Keratinocyte (primary cell): Measurements from ENCODE around the gene NKRF. TPM values are rescaled to one million over a fixed set of nuclear protein-coding genes. Genes with fewer than 3 reads are reported as not detected.

Experiments
- DNase-seq: peaks from one replicate; pipeline ENCODE4 v3.0.0-alpha.2; 2011; ENCODE audit warnings: low read depth, missing footprints, low spot score
- FAIRE-seq: peaks from 2 replicates; lab custom pipeline; 2011; peaks lifted over from hg19 to GRCh38; lab: Jason Lieb, UNC
- H2AFZ ChIP-seq: 2 replicates; pipeline ENCODE4 v1.6.0; 2012; ENCODE audit warnings: low read length, control low read depth, inconsistent platforms; ENCODE audit not compliant: control insufficient read depth
- H3K27ac ChIP-seq: 2 replicates; pipeline ENCODE4 v1.5.1; 2011; ENCODE audit warnings: low read length; ENCODE audit not compliant: control insufficient read depth, insufficient read depth
- H3K27me3 ChIP-seq: 3 replicates; pipeline ENCODE4 v1.6.0; 2011; ENCODE audit warnings: low read length; ENCODE audit not compliant: control insufficient read depth, insufficient read depth; ENCODE audit errors: extremely low read depth
- H3K36me3 ChIP-seq, 2 experiments: 2 replicates in 1 of 2; 3 replicates in 1 of 2; pipeline ENCODE4 v1.5.1; 2011; ENCODE audit warnings: low read length in 2 of 2, mild to moderate bottlenecking in 1 of 2; ENCODE audit not compliant: control insufficient read depth in 2 of 2, insufficient read depth in 2 of 2; ENCODE audit errors: extremely low read depth in 1 of 2
- H3K4me1 ChIP-seq: 3 replicates; pipeline ENCODE4 v1.5.1; 2011; ENCODE audit warnings: low read length; ENCODE audit not compliant: control insufficient read depth, insufficient read depth; ENCODE audit errors: extremely low read depth
- H3K4me2 ChIP-seq: 3 replicates; pipeline ENCODE4 v1.6.0; 2011; ENCODE audit warnings: low read depth, low read length; ENCODE audit not compliant: control insufficient read depth, insufficient read depth; ENCODE audit errors: extremely low read depth
- H3K4me3 ChIP-seq, 3 experiments: fragments of 200-600 bp in 1 of 3; sonication (generic) in 1 of 3; 2 replicates in 2 of 3; 3 replicates in 1 of 3; pipeline ENCODE4 v1.5.1; 2011 to 2016; ENCODE audit warnings: low read length in 3 of 3, mild to moderate bottlenecking in 3 of 3, control low read depth in 2 of 3, inconsistent platforms in 1 of 3, low read depth in 1 of 3, mixed read lengths in 1 of 3, mixed run types in 1 of 3, moderate library complexity in 1 of 3; ENCODE audit not compliant: control insufficient read depth in 2 of 3, insufficient read depth in 2 of 3; ENCODE audit errors: extremely low read depth in 1 of 3
- H3K79me2 ChIP-seq: 2 replicates; pipeline ENCODE4 v1.6.0; 2012; ENCODE audit warnings: low read length; ENCODE audit not compliant: control insufficient read depth, insufficient read depth
- H3K9ac ChIP-seq: 3 replicates; pipeline ENCODE4 v1.6.0; 2011; ENCODE audit warnings: low read length; ENCODE audit not compliant: control insufficient read depth, insufficient read depth; ENCODE audit errors: extremely low read depth
- H3K9me1 ChIP-seq: 3 replicates; pipeline ENCODE4 v1.6.0; 2011; ENCODE audit warnings: low read length; ENCODE audit not compliant: control insufficient read depth, insufficient read depth; ENCODE audit errors: extremely low read depth
- H3K9me3 ChIP-seq: 2 replicates; pipeline ENCODE4 v1.5.1; 2012; ENCODE audit warnings: low read depth, low read length; ENCODE audit not compliant: control insufficient read depth
- H4K20me1 ChIP-seq: 3 replicates; pipeline ENCODE4 v1.6.0; 2011; ENCODE audit warnings: low read length; ENCODE audit not compliant: control insufficient read depth, insufficient read depth; ENCODE audit errors: extremely low read depth
- EZH2 ChIP-seq: IDR thresholded peaks from one replicate; pipeline ENCODE4 v1.6.1; 2012; ENCODE audit warnings: inconsistent platforms, mild to moderate bottlenecking, low read length, moderate library complexity
- dilution Hi-C: fragments of 300-500 bp; cut with MboI; formaldehyde crosslinking; loops from one replicate; pipeline ENCODE4 v1.7.0; 2020; ENCODE audit warnings: low sequenced_read_pairs; ENCODE audit not compliant: extremely low pct_ligation_motif_present
- polyA plus RNA-seq, 5 experiments: library from polyadenylated mRNA; depleted of rRNA in 3 of 5; stranded (reverse) in 3 of 5; stranded (forward) in 1 of 5; unstranded in 1 of 5; fragments of >200 nt; gene quantifications; 1 replicate in 1 of 5; 2 replicates in 3 of 5; 3 replicates in 1 of 5; pipeline versions ENCODE4 v1.2.1 to v1.2.3, GENCODE V29; 2011 to 2012; ENCODE audit warnings: missing spikeins in 2 of 5, low read depth in 1 of 5, low replicate concordance in 1 of 5
- TF ChIP-seq, protein P1 (sequence below), 3 experiments: IDR thresholded peaks in 1 of 3; conservative IDR thresholded peaks in 1 of 3; optimal IDR thresholded peaks in 1 of 3; 2 replicates in 2 of 3; 3 replicates in 1 of 3; pipeline versions ENCODE3 to v1.5.1; 2011; ENCODE audit warnings: low read length in 3 of 3, mild to moderate bottlenecking in 3 of 3, moderate library complexity in 2 of 3, control low read depth in 1 of 3, inconsistent platforms in 1 of 3; ENCODE audit not compliant: insufficient read depth in 2 of 3; ENCODE audit errors: extremely low read depth in 1 of 3

Gene NKRF
- polyA plus RNA-seq, 1 donor (not counting 4 experiments of a cell fraction or from before 2014, with no cell fraction given) = 11.0 TPM

DNA sequence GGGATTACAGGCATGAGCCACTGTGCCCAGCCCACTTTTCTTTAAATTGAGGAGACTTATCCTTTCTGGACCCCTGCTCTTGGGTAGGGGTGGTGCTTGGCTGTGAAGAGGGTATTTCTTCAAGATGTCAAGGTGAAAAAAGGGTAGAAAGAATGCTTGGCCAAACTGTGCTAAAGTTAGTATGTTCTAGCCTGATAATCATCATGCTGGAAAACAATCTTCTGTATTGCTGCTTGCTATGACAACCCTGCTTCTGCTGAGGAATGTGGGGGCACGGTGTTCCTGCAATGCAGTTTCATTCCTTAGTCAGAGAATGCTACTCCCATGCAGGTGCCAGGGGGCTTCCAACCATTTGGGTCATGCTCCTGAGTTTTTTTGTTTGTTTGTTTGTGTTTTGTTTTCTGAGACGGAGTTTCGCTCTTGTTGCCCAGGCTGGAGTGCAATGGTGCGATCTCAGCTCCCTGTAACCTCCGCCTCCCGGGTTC, 35.8 kb downstream of the NKRF start:
- H3K9ac ChIP-seq = no peak overlapping the region
- no peak overlapping the region for H2AFZ ChIP-seq
- H3K79me2 ChIP-seq = peaks cover 4% of the 10 kb centered on the region
- FAIRE-seq (no peak), DNase-seq (no peak)
- H3K36me3 ChIP-seq = no peaks in the 10 kb centered on the region
- no peaks in the 10 kb centered on the region for H3K9me3 ChIP-seq
- no peak overlapping the region for H3K4me2 ChIP-seq
- no peak overlapping the region for H3K27ac ChIP-seq
- no peaks in the 10 kb centered on the region for H3K27me3 ChIP-seq
- H3K9me1 ChIP-seq = no peaks in the 10 kb centered on the region
- TF ChIP-seq, protein P1, sequence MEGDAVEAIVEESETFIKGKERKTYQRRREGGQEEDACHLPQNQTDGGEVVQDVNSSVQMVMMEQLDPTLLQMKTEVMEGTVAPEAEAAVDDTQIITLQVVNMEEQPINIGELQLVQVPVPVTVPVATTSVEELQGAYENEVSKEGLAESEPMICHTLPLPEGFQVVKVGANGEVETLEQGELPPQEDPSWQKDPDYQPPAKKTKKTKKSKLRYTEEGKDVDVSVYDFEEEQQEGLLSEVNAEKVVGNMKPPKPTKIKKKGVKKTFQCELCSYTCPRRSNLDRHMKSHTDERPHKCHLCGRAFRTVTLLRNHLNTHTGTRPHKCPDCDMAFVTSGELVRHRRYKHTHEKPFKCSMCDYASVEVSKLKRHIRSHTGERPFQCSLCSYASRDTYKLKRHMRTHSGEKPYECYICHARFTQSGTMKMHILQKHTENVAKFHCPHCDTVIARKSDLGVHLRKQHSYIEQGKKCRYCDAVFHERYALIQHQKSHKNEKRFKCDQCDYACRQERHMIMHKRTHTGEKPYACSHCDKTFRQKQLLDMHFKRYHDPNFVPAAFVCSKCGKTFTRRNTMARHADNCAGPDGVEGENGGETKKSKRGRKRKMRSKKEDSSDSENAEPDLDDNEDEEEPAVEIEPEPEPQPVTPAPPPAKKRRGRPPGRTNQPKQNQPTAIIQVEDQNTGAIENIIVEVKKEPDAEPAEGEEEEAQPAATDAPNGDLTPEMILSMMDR (optimal IDR thresholded peaks at IDR 0.05 in 1 of 3, IDR thresholded peaks at IDR 0.05 in 1 of 3, conservative IDR thresholded peaks at IDR 0.05 in 1 of 3; ENCODE audit: extremely low read depth in 1 of 3, insufficient read depth in 2 of 3, low read length in 3 of 3) = no peak
- no peak for TF ChIP-seq EZH2
- H4K20me1 ChIP-seq = no peaks in the 10 kb centered on the region
- no peak overlapping the region for H3K4me3 ChIP-seq
- dilution Hi-C loops = no loop called here
- H3K4me1 ChIP-seq = peaks cover 7% of the 10 kb centered on the region

DNA sequence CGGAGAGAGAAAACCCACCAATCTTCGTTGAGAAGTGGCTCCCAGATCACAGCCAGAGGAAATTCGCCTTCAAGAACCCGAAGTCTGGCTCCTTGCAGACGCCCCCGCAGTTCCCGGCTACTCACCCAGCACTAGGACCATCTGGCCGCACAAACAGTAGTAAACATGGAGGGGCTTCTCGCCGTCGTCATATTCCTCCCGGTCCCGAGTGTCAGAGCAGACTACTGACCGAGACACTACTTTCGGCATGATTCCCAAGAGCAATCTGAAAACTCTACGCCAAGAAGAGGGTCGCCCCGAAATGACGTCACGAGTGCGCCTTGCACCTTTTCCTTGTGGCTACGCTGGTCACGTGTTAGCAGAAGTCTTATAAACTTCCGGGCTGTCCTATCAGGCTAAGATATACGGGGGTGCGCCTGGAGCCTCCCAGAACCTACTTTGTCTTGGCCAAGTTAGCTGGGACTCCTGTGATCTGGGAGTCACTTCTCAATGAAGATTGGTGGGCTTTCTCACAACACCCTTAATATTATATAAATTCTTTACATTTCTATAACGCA, 41.0 kb downstream of the NKRF start, which contains the start of gene STEEP1:
Gene STEEP1, minus strand, starts transcription at position 303 of the 557 bp plus-strand sequence. Its CDS starts 54 bp downstream, at position 249.
- peaks cover 0 to 1% of the 10 kb centered on the region in 2 experiments for H3K36me3 ChIP-seq
- peak within 1 kb of the TSS; percentile 54 to 78 (median 58) for H3K4me3 ChIP-seq
- H4K20me1 ChIP-seq = no peaks in the 10 kb centered on the region
- H3K27ac ChIP-seq = peak within 1 kb of the TSS; percentile 66
- H2AFZ ChIP-seq = peak within 1 kb of the TSS; percentile 67
- H3K27me3 ChIP-seq = no peaks in the 10 kb centered on the region
- no peaks in the 10 kb centered on the region for H3K4me1 ChIP-seq
- H3K4me2 ChIP-seq = peak within 1 kb of the TSS; percentile 77
- TF ChIP-seq EZH2 = no peak
- TF ChIP-seq, protein P1 (optimal IDR thresholded peaks at IDR 0.05 in 1 of 3, IDR thresholded peaks at IDR 0.05 in 1 of 3, conservative IDR thresholded peaks at IDR 0.05 in 1 of 3; ENCODE audit: extremely low read depth in 1 of 3, insufficient read depth in 2 of 3, low read length in 3 of 3) = no peak
- peak within 1 kb of the TSS; percentile 86 for H3K9ac ChIP-seq
- peaks cover 12% of the 10 kb centered on the region for H3K79me2 ChIP-seq
- no peaks in the 10 kb centered on the region for H3K9me1 ChIP-seq
- H3K9me3 ChIP-seq = no peaks in the 10 kb centered on the region
- peak; percentile 46 for DNase-seq
- dilution Hi-C loops = no loop called here
- peak; percentile 46 for FAIRE-seq
